BLaER1 (cell line): ENCODE data around the gene INAFM2.

Experiments used
- H3K27ac ChIP-seq: shearing (Covaris generic); formaldehyde crosslinking; 2 replicates; pipeline ENCODE4 v1.8.1; 2022
- H3K27me3 ChIP-seq: shearing (Covaris generic); formaldehyde crosslinking; 2 replicates; pipeline ENCODE4 v1.8.1; 2022
- H3K36me3 ChIP-seq: shearing (Covaris generic); formaldehyde crosslinking; 2 replicates; pipeline ENCODE4 v1.8.1; 2022
- H3K4me1 ChIP-seq: shearing (Covaris generic); formaldehyde crosslinking; 2 replicates; pipeline ENCODE4 v1.8.1; 2022
- H3K4me2 ChIP-seq: shearing (Covaris generic); formaldehyde crosslinking; 2 replicates; pipeline ENCODE4 v1.8.1; 2022
- H3K4me3 ChIP-seq: shearing (Covaris generic); formaldehyde crosslinking; 2 replicates; pipeline ENCODE4 v1.8.1; 2022
- H3K9ac ChIP-seq: shearing (Covaris generic); formaldehyde crosslinking; 2 replicates; pipeline ENCODE4 v1.8.1; 2022
- H3K9me3 ChIP-seq: shearing (Covaris generic); formaldehyde crosslinking; 2 replicates; pipeline ENCODE4 v1.8.1; 2022
- H4K20me1 ChIP-seq: shearing (Covaris generic); formaldehyde crosslinking; 2 replicates; pipeline ENCODE4 v1.8.1; 2022
- Cebpa-rat ChIP-seq: shearing (Covaris generic); IDR thresholded peaks from 2 replicates; pipeline ENCODE4 v1.8.1; 2022

The INAFM2 gene

DNA sequence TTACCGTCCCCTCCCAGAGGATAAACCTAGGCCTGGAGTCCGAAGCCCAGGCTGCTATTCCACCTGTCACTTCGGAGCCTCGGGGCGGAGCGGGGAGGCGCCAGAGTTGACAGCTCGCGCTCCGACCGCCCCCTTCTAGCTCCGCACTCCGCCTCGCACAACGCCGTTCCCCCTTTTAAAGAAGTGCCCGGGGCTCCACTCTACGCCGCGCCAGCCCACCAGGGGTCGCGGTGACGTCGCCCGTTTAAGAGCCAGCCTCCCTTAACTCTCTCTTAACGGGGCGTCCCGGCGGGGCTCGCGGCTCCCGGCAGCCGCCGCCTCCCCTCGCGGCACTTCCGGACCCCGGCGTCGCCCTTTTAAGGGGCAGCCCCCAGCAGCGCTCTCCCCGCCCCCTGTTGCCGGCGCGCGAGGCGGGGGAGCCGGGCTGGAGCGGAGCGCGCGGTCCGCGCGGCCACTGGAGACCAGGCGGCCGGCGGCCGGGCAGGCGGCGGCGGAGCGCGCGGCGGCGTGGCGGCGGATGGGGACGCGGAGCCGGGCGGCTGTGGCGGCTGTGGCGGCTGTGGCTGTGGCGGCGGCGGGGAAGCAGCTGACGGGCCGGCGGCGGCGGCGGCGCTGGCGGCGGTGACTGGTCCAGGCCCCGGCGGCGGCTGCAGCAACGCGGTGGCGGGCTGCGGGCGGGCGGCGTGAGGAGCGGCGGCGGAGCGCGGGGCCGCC lies at the start of gene INAFM2:
TSS of gene INAFM2 (plus strand) at position 454 of the 714 bp plus-strand sequence. CDS start 364 bp downstream, outside the sequence.
- Histone ChIP-seq H3K4me2 (peak within 1 kb of the TSS; percentile 98), H3K4me1 (peaks cover 45% of the 10 kb centered on the region), H3K9ac (peak within 1 kb of the TSS; percentile 79), H4K20me1 (peaks cover 17% of the 10 kb centered on the region), H3K36me3 (no peaks in the 10 kb centered on the region), H3K4me3 (peak within 1 kb of the TSS; percentile 88), H3K27ac (peak within 1 kb of the TSS; percentile 71), H3K9me3 (no peaks in the 10 kb centered on the region), H3K27me3 (peaks cover 24% of the 10 kb centered on the region)
- TF ChIP-seq Cebpa-rat = no peak

DNA sequence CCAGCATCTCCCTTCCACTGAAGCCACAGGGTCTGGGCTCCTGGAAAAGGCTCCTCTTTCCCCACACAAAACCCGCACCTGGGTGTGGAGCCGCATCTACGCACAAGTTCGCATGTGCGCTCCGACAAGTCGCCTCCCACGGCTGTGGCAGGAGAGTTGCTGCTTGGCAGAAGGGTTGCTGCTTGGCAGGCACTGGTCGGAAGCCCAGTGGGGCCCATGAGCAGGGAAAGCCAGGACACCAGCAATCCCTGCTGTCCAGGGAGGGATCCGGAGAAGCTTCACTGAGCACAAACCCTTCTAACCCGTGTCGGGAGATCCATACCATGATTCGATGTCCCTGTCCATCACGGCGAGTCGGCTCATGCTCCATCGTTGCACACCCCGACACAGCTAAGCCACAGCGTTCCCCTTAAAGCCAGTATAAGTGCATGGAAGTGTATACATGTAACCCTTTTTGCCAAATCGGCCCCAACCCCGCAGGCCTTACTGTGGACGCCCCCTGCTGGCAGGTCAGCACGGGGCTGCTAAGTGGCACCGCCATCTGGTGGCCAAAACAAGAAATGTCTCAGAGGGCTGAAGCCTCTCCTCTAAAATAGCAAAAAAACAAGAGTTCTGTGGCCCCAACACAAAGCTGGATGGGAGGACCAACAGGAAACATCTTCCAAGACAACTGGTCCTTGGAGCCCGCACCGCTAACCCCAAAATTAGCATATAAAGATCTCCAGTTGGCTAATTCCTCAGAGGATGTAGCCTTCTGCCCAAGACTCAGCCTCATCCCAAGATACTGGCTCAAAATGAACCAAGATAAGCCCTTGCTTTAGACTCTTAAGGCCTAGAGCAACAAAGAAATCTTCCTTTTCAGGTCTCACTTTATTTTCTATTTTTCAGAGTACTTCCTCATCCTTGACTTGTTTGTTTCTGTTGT lies 48.9 kb upstream of the INAFM2 start:
- Histone ChIP-seq H3K9me3 (no peaks in the 10 kb centered on the region), H3K4me3 (no peak overlapping the region), H3K27ac (no peak overlapping the region), H3K9ac (no peak overlapping the region), H3K4me2 (peak overlapping the region; percentile 37; the same call in 1 of the 2 replicates), H3K27me3 (peaks cover 11% of the 10 kb centered on the region; the same call in 1 of the 2 replicates), H3K4me1 (peaks cover 67% of the 10 kb centered on the region), H4K20me1 (no peaks in the 10 kb centered on the region), H3K36me3 (no peaks in the 10 kb centered on the region)
- TF ChIP-seq Cebpa-rat = no peak

DNA sequence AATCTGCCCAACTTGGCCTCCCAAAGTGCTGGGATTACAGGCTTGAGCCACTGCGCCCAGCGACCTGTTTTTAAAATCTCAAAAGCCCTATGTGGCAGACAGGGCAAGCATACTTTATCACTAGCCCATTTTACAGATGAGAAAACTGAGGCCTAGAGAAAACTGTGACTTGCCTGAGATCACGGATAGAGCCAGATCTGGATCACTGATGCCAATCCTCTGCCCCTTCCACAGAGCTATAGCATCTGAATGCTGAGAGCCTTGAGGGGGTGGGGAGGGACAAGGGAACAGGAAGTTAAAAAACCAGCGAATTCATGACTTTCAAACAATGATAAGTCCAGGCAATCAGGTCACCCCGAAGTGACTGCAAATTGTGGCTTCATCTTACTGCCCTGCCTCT lies 48.0 kb upstream of the INAFM2 start:
- Histone ChIP-seq H3K9ac (peak overlapping the region; percentile 13; the same call in 1 of the 2 replicates), H4K20me1 (peaks cover 4% of the 10 kb centered on the region; the same call in 1 of the 2 replicates), H3K4me1 (peaks cover 67% of the 10 kb centered on the region), H3K36me3 (no peaks in the 10 kb centered on the region), H3K4me2 (peak overlapping the region; percentile 96), H3K9me3 (no peaks in the 10 kb centered on the region), H3K27ac (0 out of 2 replicates have a peak overlapping the region, but pooled peaks have one; percentile 12), H3K4me3 (no peak overlapping the region), H3K27me3 (peaks cover 20% of the 10 kb centered on the region)
- TF ChIP-seq Cebpa-rat = no peak

DNA sequence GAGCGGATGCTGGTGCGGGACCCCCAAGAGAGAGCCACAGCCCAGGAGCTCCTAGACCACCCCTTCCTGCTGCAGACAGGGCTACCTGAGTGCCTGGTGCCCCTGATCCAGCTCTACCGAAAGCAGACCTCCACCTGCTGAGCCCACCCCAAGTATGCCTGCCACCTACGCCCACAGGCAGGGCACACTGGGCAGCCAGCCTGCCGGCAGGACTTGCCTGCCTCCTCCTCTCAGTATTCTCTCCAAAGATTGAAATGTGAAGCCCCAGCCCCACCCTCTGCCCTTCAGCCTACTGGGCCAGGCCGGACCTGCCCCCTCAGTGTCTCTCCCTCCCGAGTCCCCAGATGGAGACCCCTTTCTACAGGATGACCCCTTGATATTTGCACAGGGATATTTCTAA lies 47.5 kb upstream of the INAFM2 start:
- H3K4me2 ChIP-seq = peak overlapping the region; percentile 96
- H3K9me3 ChIP-seq = no peaks in the 10 kb centered on the region
- H3K4me1 ChIP-seq = peaks cover 64% of the 10 kb centered on the region
- H3K27ac ChIP-seq = 0 out of 2 replicates have a peak overlapping the region, but pooled peaks have one; percentile 12
- H3K4me3 ChIP-seq = no peak overlapping the region
- H3K9ac ChIP-seq = peak overlapping the region; percentile 13; the same call in 1 of the 2 replicates
- peaks cover 25% of the 10 kb centered on the region for H3K27me3 ChIP-seq
- no peak for TF ChIP-seq Cebpa-rat
- H3K36me3 ChIP-seq = no peaks in the 10 kb centered on the region
- peaks cover 8% of the 10 kb centered on the region; the same call in 1 of the 2 replicates for H4K20me1 ChIP-seq

DNA sequence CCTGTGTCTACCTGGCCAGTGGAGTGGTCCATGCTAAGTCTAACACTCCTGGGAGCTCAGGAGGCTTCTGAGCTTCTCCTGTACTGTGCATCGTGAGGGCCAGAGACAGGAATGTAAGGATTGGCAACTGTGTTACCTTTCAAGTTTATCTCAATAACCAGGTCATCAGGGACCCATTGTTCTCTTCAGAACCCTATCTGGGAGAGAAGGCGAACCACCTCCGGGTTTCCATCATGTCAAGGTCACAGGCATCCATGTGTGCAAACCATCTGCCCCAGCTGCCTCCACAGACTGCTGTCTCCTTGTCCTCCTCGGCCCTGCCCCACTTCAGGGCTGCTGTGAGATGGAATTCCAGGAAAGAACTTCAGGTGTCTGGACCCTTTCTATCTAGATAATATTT lies 46.6 kb upstream of the INAFM2 start:
- H3K4me1 ChIP-seq = peaks cover 62% of the 10 kb centered on the region
- peaks cover 34% of the 10 kb centered on the region for H3K27me3 ChIP-seq
- TF ChIP-seq Cebpa-rat = no peak
- H4K20me1 ChIP-seq = peaks cover 18% of the 10 kb centered on the region
- H3K4me2 ChIP-seq = peak overlapping the region; percentile 96
- peak overlapping the region; percentile 51; the same call in 1 of the 2 replicates for H3K4me3 ChIP-seq
- no peaks in the 10 kb centered on the region for H3K9me3 ChIP-seq
- H3K36me3 ChIP-seq = no peaks in the 10 kb centered on the region
- peak overlapping the region; percentile 12; the same call in 1 of the 2 replicates for H3K27ac ChIP-seq
- H3K9ac ChIP-seq = no peak overlapping the region; the same call in 1 of the 2 replicates

DNA sequence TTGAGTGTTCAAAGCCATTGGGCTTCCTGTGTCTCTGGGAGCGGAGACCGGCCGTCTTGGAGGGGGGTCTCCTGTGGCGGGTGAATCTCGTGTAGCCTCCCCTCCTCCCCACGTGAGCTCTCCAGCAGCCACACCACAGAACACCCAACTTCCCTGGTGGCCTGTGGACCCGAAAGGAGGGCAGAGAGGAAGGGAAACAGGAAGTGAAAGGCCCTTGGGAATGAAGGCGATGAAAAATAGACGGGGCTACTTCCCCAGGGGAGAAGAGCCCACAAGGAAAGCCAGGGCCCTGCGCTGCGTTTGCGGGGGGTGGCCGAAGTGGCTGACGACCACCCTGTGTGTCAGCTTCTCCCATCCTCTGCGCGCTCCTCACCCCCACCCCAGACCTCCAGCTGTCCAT lies 46.0 kb upstream of the INAFM2 start:
- Histone ChIP-seq H3K9ac (peak overlapping the region; percentile 13; the same call in 1 of the 2 replicates), H3K9me3 (no peaks in the 10 kb centered on the region), H4K20me1 (peaks cover 21% of the 10 kb centered on the region), H3K4me3 (peak overlapping the region; percentile 51), H3K27me3 (peaks cover 40% of the 10 kb centered on the region), H3K4me1 (peaks cover 63% of the 10 kb centered on the region), H3K36me3 (no peaks in the 10 kb centered on the region), H3K27ac (peak overlapping the region; percentile 29), H3K4me2 (peak overlapping the region; percentile 96)
- TF ChIP-seq Cebpa-rat = no peak

- Histone ChIP-seq H3K27me3 (peaks cover 45% of the 10 kb centered on the region), H3K4me3 (peak overlapping the region; percentile 51), H3K36me3 (no peaks in the 10 kb centered on the region), H3K4me1 (peaks cover 69% of the 10 kb centered on the region), H3K9me3 (no peaks in the 10 kb centered on the region), H3K4me2 (peak overlapping the region; percentile 96), H4K20me1 (peaks cover 21% of the 10 kb centered on the region), H3K9ac (no peak overlapping the region), H3K27ac (peak overlapping the region; percentile 29)
- TF ChIP-seq Cebpa-rat = no peak
These were observed 45.5 kb upstream of the INAFM2 start for GRCh38 chr15:40278026-40278425.

DNA sequence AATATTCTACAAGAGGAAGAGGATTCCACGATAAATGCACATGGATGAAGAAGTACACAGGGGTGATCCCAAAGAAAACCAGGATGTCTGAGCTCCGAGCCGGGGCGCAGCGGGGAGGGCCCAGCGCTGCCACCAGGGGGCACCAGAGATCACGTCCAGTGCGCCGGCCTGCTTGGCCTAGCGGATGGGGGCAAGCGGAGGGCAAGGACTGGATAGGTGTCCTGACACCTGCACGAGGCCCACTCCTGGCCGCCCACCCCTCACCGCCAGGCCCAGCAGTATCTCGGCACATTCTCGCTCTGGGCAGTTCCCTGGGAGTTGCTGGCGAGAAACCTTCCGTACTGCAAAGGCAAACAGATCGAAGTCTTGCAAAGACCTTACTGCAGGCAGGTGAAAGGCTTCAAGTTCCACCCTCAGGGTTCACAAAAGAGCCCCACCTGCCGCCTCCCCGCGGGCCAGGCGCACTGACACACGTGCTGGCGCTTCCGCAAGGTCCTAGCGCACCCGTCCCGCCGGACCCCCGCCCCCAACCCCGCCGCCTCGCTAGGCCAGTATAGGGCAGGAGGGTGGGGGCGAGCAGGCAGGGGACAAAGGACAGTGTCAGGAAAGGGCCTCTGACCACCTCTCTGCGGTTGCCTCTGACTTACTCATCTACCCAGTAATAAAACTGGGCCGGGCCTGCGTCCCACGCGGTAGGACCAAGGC lies 43.9 kb upstream of the INAFM2 start:
- Histone ChIP-seq H3K4me3 (no peak overlapping the region), H3K36me3 (no peaks in the 10 kb centered on the region), H3K4me2 (peak overlapping the region; percentile 96), H3K9ac (peak overlapping the region; percentile 32; the same call in 1 of the 2 replicates), H3K4me1 (peaks cover 76% of the 10 kb centered on the region), H3K27me3 (peaks cover 61% of the 10 kb centered on the region), H3K27ac (no peak overlapping the region), H3K9me3 (no peaks in the 10 kb centered on the region), H4K20me1 (peaks cover 26% of the 10 kb centered on the region)
- TF ChIP-seq Cebpa-rat = no peak

GRCh38 chr15:40280260-40281056 lies 43.0 kb upstream of the INAFM2 start:
- no peak overlapping the region for H3K4me3 ChIP-seq

More at GRCh38 chr15:40280260-40281056, 43.0 kb upstream of the INAFM2 start:
- Histone ChIP-seq H3K27ac (no peak overlapping the region), H3K27me3 (peaks cover 70% of the 10 kb centered on the region), H3K4me2 (no peak overlapping the region), H4K20me1 (peaks cover 26% of the 10 kb centered on the region), H3K9me3 (no peaks in the 10 kb centered on the region), H3K9ac (no peak overlapping the region), H3K36me3 (no peaks in the 10 kb centered on the region), H3K4me1 (peaks cover 69% of the 10 kb centered on the region)
- no peak for TF ChIP-seq Cebpa-rat
